Panc1 (cell line): ENCODE data around the gene BRD2.

Experiments
- POLR2AphosphoS5 ChIP-seq: IDR thresholded peaks from 2 replicates; pipeline ENCODE4 v1.6.1; 2012; ENCODE audit warnings: mild to moderate bottlenecking, low read depth, low read length, moderate library complexity
- TCF7L2 ChIP-seq: IDR thresholded peaks from 2 replicates; pipeline ENCODE4 v1.6.1; 2011; ENCODE audit warnings: mild to moderate bottlenecking, low read depth, low read length, inconsistent platforms

GRCh38 chr6:33029328-33030184 is 61.2 kb downstream of the BRD2 start:
- TF ChIP-seq POLR2AphosphoS5 (no peak), TCF7L2 (no peak)
